Osteocyte (in vitro differentiated cells): ENCODE results near the gene KCTD13. TPM values are rescaled to one million over a fixed set of nuclear protein-coding genes. Genes with fewer than 3 reads are reported as not detected.

Source experiments
- DNase-seq: peaks from one replicate; pipeline ENCODE4 v3.0.0; 2021; ENCODE audit warnings: mixed read lengths; ENCODE audit not compliant: unreplicated experiment; ENCODE audit errors: extremely low spot score
- H3K27ac Mint-ChIP-seq: one replicate; pipeline ENCODE4 v1.8.0; 2021; ENCODE audit warnings: mild to moderate bottlenecking, mixed read lengths; ENCODE audit not compliant: unreplicated experiment
- H3K27me3 Mint-ChIP-seq: one replicate; pipeline ENCODE4 v1.8.0; 2021; ENCODE audit warnings: mixed read lengths; ENCODE audit not compliant: unreplicated experiment
- H3K36me3 Mint-ChIP-seq: one replicate; pipeline ENCODE4 v1.8.0; 2021; ENCODE audit warnings: mixed read lengths; ENCODE audit not compliant: unreplicated experiment
- H3K4me1 Mint-ChIP-seq: one replicate; pipeline ENCODE4 v1.8.0; 2021; ENCODE audit warnings: mixed read lengths; ENCODE audit not compliant: unreplicated experiment
- H3K4me3 Mint-ChIP-seq: one replicate; pipeline ENCODE4 v1.8.0; 2021; ENCODE audit warnings: mild to moderate bottlenecking, moderate library complexity, mixed read lengths; ENCODE audit not compliant: unreplicated experiment
- H3K9me3 Mint-ChIP-seq: one replicate; pipeline ENCODE4 v1.8.0; 2021; ENCODE audit warnings: mixed read lengths; ENCODE audit not compliant: unreplicated experiment
- CTCF ChIP-seq: fragments of 200-600 bp; sonication (generic); IDR thresholded peaks from 2 replicates; pipeline ENCODE4 v1.5.0; 2021; ENCODE audit warnings: antibody characterized with exemption, mild to moderate bottlenecking, moderate library complexity
- total RNA-seq: library from RNA; stranded (reverse); gene quantifications from 2 replicates; pipeline ENCODE4 v1.2.1, GENCODE V29; 2021

Gene KCTD13
- total RNA-seq, 1 donor from 2014 or later: 22.3 TPM

- Mint-ChIP-seq H3K27ac (no peak overlapping the region), H3K9me3 (no peaks in the 10 kb centered on the region)
Measured at GRCh38 chr16:29858149-29858849, 67.7 kb downstream of the KCTD13 start.

DNA sequence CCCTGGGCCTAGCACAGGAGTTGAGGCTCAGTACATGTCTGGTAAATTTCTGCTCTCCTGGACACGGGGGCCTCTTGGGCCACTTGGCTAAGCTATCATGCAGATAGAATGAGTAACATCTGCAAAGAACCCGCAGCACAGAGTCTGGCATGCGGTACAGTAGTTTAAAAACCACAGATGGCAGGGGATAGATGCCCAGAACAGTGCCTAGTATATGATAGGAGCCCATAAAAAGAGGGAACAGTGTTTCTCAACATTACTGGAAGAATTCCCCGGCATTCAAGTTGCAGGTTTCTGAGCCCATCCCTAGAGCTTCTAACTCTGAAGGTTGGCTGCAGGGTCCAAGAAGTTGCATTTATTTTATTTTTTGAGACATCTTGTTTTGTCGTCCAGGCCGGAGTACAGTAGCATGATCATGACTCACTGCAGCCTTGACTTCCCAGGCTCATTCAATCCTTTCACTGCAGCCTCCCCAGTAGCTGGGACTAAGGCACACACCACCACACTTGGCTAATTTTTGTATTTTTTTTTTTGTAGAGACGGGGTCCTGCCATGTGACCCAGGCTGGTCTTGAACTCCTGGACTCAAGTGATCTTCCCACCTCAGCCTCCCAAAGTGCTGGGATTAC lies 68.8 kb downstream of the KCTD13 start:
- no peak for DNase-seq
- H3K4me3 Mint-ChIP-seq: no peak overlapping the region
- H3K36me3 Mint-ChIP-seq: peaks cover 21% of the 10 kb centered on the region
- no peak overlapping the region for H3K27ac Mint-ChIP-seq
- H3K27me3 Mint-ChIP-seq: no peaks in the 10 kb centered on the region
- H3K4me1 Mint-ChIP-seq: peaks cover 14% of the 10 kb centered on the region
- no peak for TF ChIP-seq CTCF
- H3K9me3 Mint-ChIP-seq: no peaks in the 10 kb centered on the region

More at GRCh38 chr16:29858149-29858849, 67.7 kb downstream of the KCTD13 start:
- DNase-seq: no peak
- H3K4me1 Mint-ChIP-seq: peaks cover 14% of the 10 kb centered on the region
- TF ChIP-seq CTCF: no peak
- H3K36me3 Mint-ChIP-seq: peaks cover 21% of the 10 kb centered on the region
- no peaks in the 10 kb centered on the region for H3K27me3 Mint-ChIP-seq
- H3K4me3 Mint-ChIP-seq: no peak overlapping the region

Other genes with a start within 250 kb of the KCTD13 start
- 23.5 and 30.1 TPM in 2 replicates for gene QPRT, start 247.0 kb downstream of the KCTD13 start, total RNA-seq
- not detected in 2 replicates for gene C16orf54, start 180.2 kb downstream of the KCTD13 start, total RNA-seq
- gene ZG16, start 148.0 kb downstream of the KCTD13 start, total RNA-seq: not detected in 2 replicates
- 20.0 and 23.0 TPM in 2 replicates for gene KIF22, start 135.5 kb downstream of the KCTD13 start, total RNA-seq
- 304 and 305 TPM in 2 replicates for gene MAZ, start 119.7 kb downstream of the KCTD13 start, total RNA-seq
- gene PRRT2, start 114.0 kb downstream of the KCTD13 start, total RNA-seq: 8.8 and 13.4 TPM in 2 replicates
- gene PAGR1, start 110.1 kb downstream of the KCTD13 start, total RNA-seq: 26.4 and 29.1 TPM in 2 replicates
- gene MVP, start 105.8 kb downstream of the KCTD13 start, total RNA-seq: 150 and 157 TPM in 2 replicates
- 104 and 108 TPM in 2 replicates for gene CDIPT, start 63.0 kb downstream of the KCTD13 start, total RNA-seq
- 17.6 and 19.3 TPM in 2 replicates for gene SEZ6L2, start 26.7 kb downstream of the KCTD13 start, total RNA-seq
- 1.0 and 1.2 TPM in 2 replicates for gene ASPHD1, start 25.7 kb downstream of the KCTD13 start, total RNA-seq
- gene TMEM219, start 35.9 kb upstream of the KCTD13 start, total RNA-seq: 119 and 139 TPM in 2 replicates
- 44.4 and 48.8 TPM in 2 replicates for gene TAOK2, start 47.6 kb upstream of the KCTD13 start, total RNA-seq
- 11.5 and 12.5 TPM in 2 replicates for gene HIRIP3, start 69.4 kb upstream of the KCTD13 start, total RNA-seq
- 72.4 and 77.0 TPM in 2 replicates for gene INO80E, start 70.0 kb upstream of the KCTD13 start, total RNA-seq
- gene DOC2A, start 84.8 kb upstream of the KCTD13 start, total RNA-seq: 1.3 TPM in 2 replicates
- gene C16orf92, start 97.0 kb upstream of the KCTD13 start, total RNA-seq: not detected in 2 replicates
- gene TLCD3B, start 105.0 kb upstream of the KCTD13 start, total RNA-seq: 0.32 and 0.52 TPM in 2 replicates
- gene ALDOA, start 139.5 kb upstream of the KCTD13 start, total RNA-seq: 750 and 765 TPM in 2 replicates
- gene PPP4C, start 149.8 kb upstream of the KCTD13 start, total RNA-seq: 101 and 102 TPM in 2 replicates
- gene TBX6, start 165.7 kb upstream of the KCTD13 start, total RNA-seq: 0.63 and 0.75 TPM in 2 replicates
- gene YPEL3, start 170.0 kb upstream of the KCTD13 start, total RNA-seq: 83.6 and 93.3 TPM in 2 replicates
- 3.2 and 3.6 TPM in 2 replicates for gene GDPD3, start 187.3 kb upstream of the KCTD13 start, total RNA-seq
- gene MAPK3, start 197.0 kb upstream of the KCTD13 start, total RNA-seq: 52.9 and 59.0 TPM in 2 replicates